IMR-90 (cell line): ENCODE results near the gene CAMKMT. TPM values are rescaled to one million over a fixed set of nuclear protein-coding genes. Genes with fewer than 3 reads are reported as not detected.

Source experiments
- ATAC-seq: fragments of 200-7000 bp; cut with Tn5 transposase; 2 replicates; pipeline ENCODE4 v1.9.1; 2020; ENCODE audit warnings: low read depth, mild to moderate bottlenecking, moderate library complexity
- BruUV-seq: library from RNA; stranded (reverse); fragments of 400-500 nt; replicated peaks from 2 replicates; lab custom pipeline; 2021; lab: Mats Ljungman, UMichigan
- CTCF ChIA-PET: fragments of 300-600 bp; formaldehyde crosslinking; extraction: SDS; loops from one replicate; lab custom pipeline; 2021; ENCODE audit warnings: antibody characterized with exemption; lab: Yijun Ruan, JAX
- POLR2A ChIA-PET: fragments of 300-600 bp; sonication (Branson Sonifier 250); formaldehyde crosslinking; loops from one replicate; lab custom pipeline; 2022; ENCODE audit warnings: antibody characterized with exemption; ENCODE audit not compliant: unreplicated experiment; lab: Charles Lee
- DNase-seq: peaks from one replicate; pipeline ENCODE4 v3.0.0; 2013
- H2AFZ ChIP-seq: replicated peaks from 2 replicates; pipeline ENCODE3; 2013; ENCODE audit warnings: low read length, mild to moderate bottlenecking; ENCODE audit not compliant: poor library complexity
- H2AK5ac ChIP-seq: 2 replicates; pipeline ENCODE4 v1.6.1; 2013; ENCODE audit warnings: low read depth, low read length, inconsistent platforms
- H2AK9ac ChIP-seq: replicated peaks from 2 replicates; pipeline ENCODE3; 2013; ENCODE audit warnings: mild to moderate bottlenecking, low read depth, low read length, moderate library complexity; ENCODE audit not compliant: poor library complexity
- H2BK120ac ChIP-seq: 2 replicates; pipeline ENCODE4 v1.6.1; 2013; ENCODE audit warnings: low read depth, low read length, inconsistent platforms
- H2BK15ac ChIP-seq: 3 replicates; pipeline ENCODE4 v1.6.1; 2013; ENCODE audit warnings: low read depth, low read length, inconsistent platforms
- H2BK20ac ChIP-seq: 2 replicates; pipeline ENCODE4 v1.6.1; 2013; ENCODE audit warnings: low read depth, mild to moderate bottlenecking, inconsistent platforms, low read length, moderate library complexity
- H2BK5ac ChIP-seq: 2 replicates; pipeline ENCODE4 v1.6.1; 2013; ENCODE audit warnings: mild to moderate bottlenecking, low read depth, low read length, inconsistent platforms; ENCODE audit not compliant: poor library complexity, severe bottlenecking
- H3K14ac ChIP-seq: replicated peaks from 2 replicates; pipeline ENCODE4 v1.6.1; 2013; ENCODE audit warnings: low read depth, low read length, inconsistent platforms
- H3K18ac ChIP-seq: 2 replicates; pipeline ENCODE4 v1.6.1; 2013; ENCODE audit warnings: low read depth, low read length, control low read depth
- H3K23ac ChIP-seq: 2 replicates; pipeline ENCODE4 v1.6.1; 2013; ENCODE audit warnings: low read depth, low read length, inconsistent platforms
- H3K27ac ChIP-seq: 2 replicates; pipeline ENCODE4 v1.5.1; 2013; ENCODE audit warnings: mild to moderate bottlenecking, control low read depth, low read length; ENCODE audit not compliant: insufficient read depth
- H3K27me3 ChIP-seq: 2 replicates; pipeline ENCODE4 v1.6.1; 2013; ENCODE audit warnings: low read length; ENCODE audit not compliant: control insufficient read depth, insufficient read depth
- H3K36me3 ChIP-seq: 2 replicates; pipeline ENCODE4 v1.6.1; 2013; ENCODE audit warnings: low read length, mixed read lengths; ENCODE audit not compliant: control insufficient read depth, insufficient read depth
- H3K4ac ChIP-seq: 2 replicates; pipeline ENCODE4 v1.6.1; 2013; ENCODE audit warnings: low read depth, low read length, inconsistent platforms
- H3K4me1 ChIP-seq: 2 replicates; pipeline ENCODE4 v1.6.1; 2013; ENCODE audit warnings: low read length, mixed read lengths; ENCODE audit not compliant: control insufficient read depth, insufficient read depth
- H3K4me2 ChIP-seq: 2 replicates; pipeline ENCODE4 v1.6.1; 2013; ENCODE audit warnings: low read depth, mild to moderate bottlenecking, control low read depth, low read length, moderate library complexity
- H3K4me3 ChIP-seq: 2 replicates; pipeline ENCODE4 v1.5.1; 2013; ENCODE audit warnings: low read depth, mild to moderate bottlenecking, control low read depth, low read length, moderate library complexity; ENCODE audit not compliant: insufficient read depth
- H3K56ac ChIP-seq: 2 replicates; pipeline ENCODE4 v1.6.1; 2013; ENCODE audit warnings: low read length, inconsistent platforms; ENCODE audit not compliant: insufficient read depth; ENCODE audit errors: extremely low read depth
- H3K79me1 ChIP-seq, 2 experiments: 2 replicates each; pipeline ENCODE4 v1.6.1; 2013; ENCODE audit warnings: low read length in 2 of 2, inconsistent platforms in 1 of 2, low read depth in 1 of 2
- H3K9ac ChIP-seq: 2 replicates; pipeline ENCODE4 v1.6.1; 2013; ENCODE audit warnings: low read depth, low read length, control low read depth
- H3K9me1 ChIP-seq: 2 replicates; pipeline ENCODE4 v1.6.1; 2013; ENCODE audit warnings: low read length, inconsistent platforms; ENCODE audit not compliant: insufficient read depth
- H3K9me3 ChIP-seq: 2 replicates; pipeline ENCODE4 v1.6.1; 2013; ENCODE audit warnings: low read length; ENCODE audit not compliant: control insufficient read depth, insufficient read depth
- H4K20me1 ChIP-seq: 2 replicates; pipeline ENCODE4 v1.6.1; 2013; ENCODE audit warnings: low read length, inconsistent platforms; ENCODE audit not compliant: insufficient read depth
- H4K5ac ChIP-seq: 2 replicates; pipeline ENCODE4 v1.6.1; 2013; ENCODE audit warnings: mild to moderate bottlenecking, low read depth, low read length, control low read depth
- H4K8ac ChIP-seq, 2 experiments: 2 replicates each; pipeline ENCODE4 v1.6.1; 2013; ENCODE audit warnings: low read depth in 2 of 2, low read length in 2 of 2, control low read depth in 1 of 2, inconsistent platforms in 1 of 2
- H4K91ac ChIP-seq: 2 replicates; pipeline ENCODE4 v1.6.1; 2013; ENCODE audit warnings: low read depth, low read length, inconsistent platforms; ENCODE audit not compliant: insufficient read depth
- BHLHE40 ChIP-seq: fragments of 150-350 bp; IDR thresholded peaks from 2 replicates; pipeline ENCODE4 v1.6.1; 2016; ENCODE audit warnings: mild to moderate bottlenecking, low read depth, low read length
- CEBPB ChIP-seq: IDR thresholded peaks from 2 replicates; pipeline ENCODE4 v1.6.1; 2012; ENCODE audit warnings: low read depth, low read length, improper control_type of control experiment
- CHD1 ChIP-seq: IDR thresholded peaks from 2 replicates; pipeline ENCODE4 v1.6.1; 2012; ENCODE audit warnings: low read depth, low read length, improper control_type of control experiment
- CTCF ChIP-seq: conservative IDR thresholded peaks from 2 replicates; pipeline ENCODE4 v1.5.1; 2012; ENCODE audit warnings: mild to moderate bottlenecking, low read depth, low read length, improper control_type of control experiment
- ELK1 ChIP-seq: fragments of 150-350 bp; IDR thresholded peaks from 2 replicates; pipeline ENCODE4 v1.6.1; 2016; ENCODE audit warnings: low read depth, mild to moderate bottlenecking, low read length, moderate library complexity, borderline replicate concordance
- FOS ChIP-seq: fragments of 150-350 bp; IDR thresholded peaks from 2 replicates; pipeline ENCODE4 v1.6.1; 2016; ENCODE audit warnings: low read depth, low read length
- MAFK ChIP-seq: IDR thresholded peaks from 2 replicates; pipeline ENCODE4 v1.6.1; 2012; ENCODE audit warnings: low read depth, low read length, improper control_type of control experiment
- MXI1 ChIP-seq: IDR thresholded peaks from 2 replicates; pipeline ENCODE4 v1.6.1; 2012; ENCODE audit warnings: low read depth, mild to moderate bottlenecking, low read length, moderate library complexity, borderline replicate concordance
- NFE2L2 ChIP-seq: fragments of 150-350 bp; IDR thresholded peaks from 2 replicates; pipeline ENCODE4 v1.6.1; 2016; ENCODE audit warnings: low read depth, mild to moderate bottlenecking, low read length
- POLR2A ChIP-seq: IDR thresholded peaks from 2 replicates; pipeline ENCODE4 v1.6.1; 2012; ENCODE audit warnings: mild to moderate bottlenecking, low read depth, low read length
- RAD21 ChIP-seq: IDR thresholded peaks from 2 replicates; pipeline ENCODE4 v1.6.1; 2012; ENCODE audit warnings: low read length, improper control_type of control experiment
- RCOR1 ChIP-seq: IDR thresholded peaks from 2 replicates; pipeline ENCODE4 v1.6.1; 2012; ENCODE audit warnings: mild to moderate bottlenecking, low read length, improper control_type of control experiment; ENCODE audit not compliant: insufficient replicate concordance
- RFX5 ChIP-seq: IDR thresholded peaks from 2 replicates; pipeline ENCODE4 v1.8.0; 2012; ENCODE audit warnings: low read depth, mild to moderate bottlenecking, low read length, moderate library complexity
- SMC3 ChIP-seq: fragments of 150-350 bp; IDR thresholded peaks from 2 replicates; pipeline ENCODE4 v1.6.1; 2016; ENCODE audit warnings: low read depth, mild to moderate bottlenecking, antibody characterized with exemption, low read length, moderate library complexity
- USF2 ChIP-seq: fragments of 150-350 bp; IDR thresholded peaks from 2 replicates; pipeline ENCODE4 v1.6.1; 2017; ENCODE audit warnings: mild to moderate bottlenecking, antibody characterized with exemption, low read length, low read depth
- WGBS, 2 experiments: methylation state at CpG; one replicate each; pipeline versions ENCODE4 v1.1.5 to v1.1.7; 2013; ENCODE audit warnings: missing lambda C conversion rate in 2 of 2; ENCODE audit not compliant: insufficient read length in 1 of 2; ENCODE audit errors: extremely low coverage in 2 of 2; 5-methylcytosine and 5-hydroxymethylcytosine counted together
- dilution Hi-C: fragments of 300-500 bp; cut with HindIII; formaldehyde crosslinking; loops from one replicate; pipeline ENCODE4 v1.14.3; 2018; ENCODE audit warnings: low sequenced_read_pairs; ENCODE audit not compliant: unreplicated experiment
- in situ Hi-C: fragments of 300-500 bp; cut with MboI; formaldehyde crosslinking; loops from 3 replicates; pipeline ENCODE4 v1.14.3; 2019; ENCODE audit warnings: low sequenced_read_pairs, inconsistent platforms, mixed read lengths
- intact Hi-C: fragments of 100-400 bp; cut with micrococcal nuclease; formaldehyde crosslinking; loops from 2 replicates; pipeline ENCODE4 v1.10.0; 2022
- polyA plus RNA-seq, 3 experiments: library from polyadenylated mRNA; depleted of rRNA; stranded (reverse); fragments of >200 nt; gene quantifications; 2 replicates each; pipeline ENCODE4 v1.2.3, GENCODE V29; 2012; ENCODE audit warnings: low replicate concordance in 1 of 3
- total RNA-seq: library from RNA; depleted of rRNA; stranded (reverse); fragments of >200 nt; gene quantifications from 2 replicates; pipeline ENCODE4 v1.2.3, GENCODE V29; 2012

The CAMKMT gene
- total and polyA plus RNA-seq, 2 of the 4 experiments (the other 2 are of a cell fraction) = 4.4 to 6.8 TPM

GRCh38 chr2:44429034-44429433, 67.3 kb downstream of the CAMKMT start:
- Histone ChIP-seq H3K36me3 (no peaks in the 10 kb centered on the region), H3K9ac (no peak overlapping the region), H4K5ac (no peak overlapping the region), H3K23ac (no peak overlapping the region), H4K91ac (no peak overlapping the region), H3K4me3 (no peak overlapping the region), H2AK5ac (no peak overlapping the region), H3K27me3 (no peaks in the 10 kb centered on the region), H3K4me1 (no peaks in the 10 kb centered on the region), H3K56ac (no peak overlapping the region), H3K14ac (no peak overlapping the region), H3K18ac (no peak overlapping the region), H3K4me2 (no peak overlapping the region), H2BK5ac (no peak overlapping the region), H2BK20ac (no peak overlapping the region), H2BK120ac (no peak overlapping the region), H2AFZ (no peak overlapping the region), H2AK9ac (no peak overlapping the region), H3K9me3 (no peaks in the 10 kb centered on the region), H3K27ac (no peak overlapping the region), H3K79me1 (no peaks in the 10 kb centered on the region; a peak in 1 of 4 replicates), H3K4ac (no peak overlapping the region), H3K9me1 (no peaks in the 10 kb centered on the region), H4K20me1 (no peaks in the 10 kb centered on the region), H4K8ac (no peak overlapping the region), H2BK15ac (no peak overlapping the region)
- ATAC-seq (peak; percentile 71), DNase-seq (peak; percentile 54)
- intact Hi-C loops (no loop called here), dilution Hi-C loops (no loop called here), in situ Hi-C loops (no loop called here)
- no peak for TF ChIP-seq MXI1
- TF ChIP-seq MAFK = no peak
- TF ChIP-seq POLR2A = no peak
- no peak for TF ChIP-seq RAD21
- TF ChIP-seq NFE2L2 = no peak
- TF ChIP-seq RFX5 = no peak
- TF ChIP-seq RCOR1 = no peak
- TF ChIP-seq USF2 = no peak
- no peak for TF ChIP-seq FOS
- TF ChIP-seq SMC3 = no peak
- no peak for TF ChIP-seq CTCF
- TF ChIP-seq CHD1 = no peak
- no peak for TF ChIP-seq BHLHE40
- no peak for TF ChIP-seq ELK1
- TF ChIP-seq CEBPB = no peak
- no CpG with 5 or more reads among the region's 1 CpG for whole genome bisulfite sequencing, 2 experiments
- no TSS peak for BruUV-seq
- CTCF ChIA-PET = no interaction called here
- POLR2A ChIA-PET = no interaction called here
